Measurements from ENCODE around the gene IL1R2.

IL1R2 gene

GRCh38 chr2:102048465-102048864 is 56.7 kb downstream of the IL1R2 start:
- H3K4me1 Mint-ChIP-seq: peaks cover 8% of the 10 kb centered on the region
- DNase-seq (ENCODE audit: low spot score in 2 of 2) (no peak), ATAC-seq (no peak)
- no peak overlapping the region for H3K4me3 Mint-ChIP-seq
- H3K36me3 Mint-ChIP-seq: no peaks in the 10 kb centered on the region
- H3K9me3 Mint-ChIP-seq: no peaks in the 10 kb centered on the region
- H3K27ac Mint-ChIP-seq: no peak overlapping the region

- Mint-ChIP-seq H3K9me3 (no peaks in the 10 kb centered on the region), H3K4me3 (no peak overlapping the region), H3K36me3 (no peaks in the 10 kb centered on the region), H3K27ac (no peak overlapping the region), H3K4me1 (peaks cover under 1% of the 10 kb centered on the region)
- ATAC-seq (no peak), DNase-seq (ENCODE audit: low spot score in 2 of 2) (no peak)
Observed at GRCh38 chr2:102049756-102050443, 58.1 kb downstream of the IL1R2 start.

- Mint-ChIP-seq H3K9me3 (no peaks in the 10 kb centered on the region), H3K4me1 (no peaks in the 10 kb centered on the region), H3K4me3 (no peak overlapping the region), H3K27ac (no peak overlapping the region), H3K36me3 (no peaks in the 10 kb centered on the region)
- ATAC-seq: no peak
- DNase-seq (ENCODE audit: low spot score in 2 of 2): no peak
Observed at GRCh38 chr2:102050854-102051391, 59.2 kb downstream of the IL1R2 start.

DNA sequence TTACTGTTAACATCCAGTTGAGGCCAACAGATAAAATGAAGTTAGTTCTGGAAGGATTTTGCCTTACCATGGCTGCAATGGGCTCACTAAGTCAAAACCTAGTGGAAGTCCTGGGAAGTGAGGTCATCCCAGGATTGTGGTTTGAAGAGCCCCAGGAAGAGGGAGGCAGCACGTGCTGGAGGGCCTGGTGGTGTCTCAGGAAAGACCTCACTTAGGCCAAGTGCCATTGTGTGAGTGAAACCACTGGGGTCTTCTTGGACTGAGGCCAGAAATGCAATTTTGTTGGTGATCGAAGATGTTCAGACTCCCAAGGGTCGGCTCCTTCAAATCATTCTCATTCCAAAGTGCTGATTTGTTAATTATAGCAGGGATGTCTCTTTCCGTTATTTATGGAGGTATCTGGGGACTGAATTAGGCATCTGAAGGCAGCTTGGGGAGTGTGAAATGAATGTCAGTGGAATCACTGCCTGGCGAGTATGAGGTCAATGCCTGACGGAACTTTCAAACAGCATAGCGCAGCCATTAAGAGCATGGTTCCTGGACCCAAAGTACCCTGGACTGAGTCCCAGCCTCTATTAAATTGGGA is 60.0 kb downstream of the IL1R2 start:
- H3K4me1 Mint-ChIP-seq: no peaks in the 10 kb centered on the region
- no peak overlapping the region for H3K4me3 Mint-ChIP-seq
- no peak for ATAC-seq
- no peaks in the 10 kb centered on the region for H3K36me3 Mint-ChIP-seq
- H3K27ac Mint-ChIP-seq: no peak overlapping the region
- H3K9me3 Mint-ChIP-seq: no peaks in the 10 kb centered on the region
- no peak for DNase-seq (ENCODE audit: low spot score in 2 of 2)

GRCh38 chr2:102052365-102052764 is 60.6 kb downstream of the IL1R2 start:
- Mint-ChIP-seq H3K27ac (no peak overlapping the region), H3K4me3 (no peak overlapping the region), H3K4me1 (no peaks in the 10 kb centered on the region), H3K36me3 (no peaks in the 10 kb centered on the region), H3K9me3 (no peaks in the 10 kb centered on the region)
- DNase-seq (ENCODE audit: low spot score in 2 of 2) (no peak), ATAC-seq (peak; percentile 55)

DNA sequence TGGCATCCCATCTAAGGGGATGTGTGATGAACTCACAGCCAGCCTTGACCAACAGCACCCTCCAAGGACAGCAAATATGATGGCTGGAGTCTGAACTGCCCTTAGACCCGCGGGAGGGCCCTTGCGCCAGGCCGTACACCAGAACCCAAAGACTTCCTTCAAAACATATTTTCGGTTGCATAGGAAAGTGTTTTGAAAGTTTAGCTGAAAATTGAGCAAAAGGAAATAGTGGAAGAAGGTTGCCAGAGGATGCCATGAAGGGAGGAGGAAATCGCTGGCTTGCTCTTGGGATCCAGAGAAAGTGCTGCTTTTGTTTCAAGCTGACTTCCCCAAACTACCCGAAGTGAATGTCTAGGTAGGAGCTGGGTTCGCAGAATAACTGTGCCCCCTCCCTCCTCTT is 61.3 kb downstream of the IL1R2 start:
- Mint-ChIP-seq H3K4me3 (no peak overlapping the region), H3K4me1 (no peaks in the 10 kb centered on the region), H3K36me3 (no peaks in the 10 kb centered on the region), H3K9me3 (no peaks in the 10 kb centered on the region), H3K27ac (no peak overlapping the region)
- ATAC-seq (no peak), DNase-seq (ENCODE audit: low spot score in 2 of 2) (no peak)

- H3K4me3 Mint-ChIP-seq: no peak overlapping the region
- no peak for DNase-seq (ENCODE audit: low spot score in 2 of 2)
- H3K27ac Mint-ChIP-seq: no peak overlapping the region
- no peaks in the 10 kb centered on the region for H3K9me3 Mint-ChIP-seq
- H3K4me1 Mint-ChIP-seq: no peaks in the 10 kb centered on the region
- no peaks in the 10 kb centered on the region for H3K36me3 Mint-ChIP-seq
- ATAC-seq: no peak
Observed at GRCh38 chr2:102055346-102055990, 63.7 kb downstream of the IL1R2 start.

DNA sequence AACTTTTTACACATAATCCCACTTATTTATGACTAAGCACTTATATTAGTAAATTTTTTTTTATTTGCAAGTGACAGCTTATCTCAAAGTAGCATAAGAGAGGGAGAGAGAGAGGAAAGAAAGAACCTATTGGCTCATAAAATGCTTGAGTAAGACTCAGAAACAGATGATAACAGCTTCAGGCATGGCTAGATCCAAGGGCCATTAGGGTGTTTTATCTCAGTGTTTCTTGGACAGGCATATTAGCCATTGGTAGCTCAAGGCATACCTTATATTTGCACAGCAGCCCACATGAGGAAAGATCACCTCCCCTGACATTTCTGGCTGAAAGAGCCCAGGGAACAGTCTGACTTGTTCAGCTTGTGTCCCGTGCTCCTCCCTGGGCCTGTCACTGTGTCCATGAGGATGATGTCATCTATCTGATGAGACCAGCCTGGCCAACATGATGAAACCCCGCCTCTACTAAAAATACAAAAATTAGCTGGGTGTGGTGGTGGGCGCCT is 64.4 kb downstream of the IL1R2 start:
- Mint-ChIP-seq H3K9me3 (no peaks in the 10 kb centered on the region), H3K36me3 (no peaks in the 10 kb centered on the region), H3K4me3 (no peak overlapping the region), H3K27ac (no peak overlapping the region), H3K4me1 (no peaks in the 10 kb centered on the region)
- ATAC-seq: no peak
- DNase-seq (ENCODE audit: low spot score in 2 of 2): no peak

- Mint-ChIP-seq H3K4me3 (no peak overlapping the region), H3K9me3 (no peaks in the 10 kb centered on the region), H3K36me3 (no peaks in the 10 kb centered on the region), H3K27ac (no peak overlapping the region), H3K4me1 (peaks cover 10% of the 10 kb centered on the region)
- no peak for DNase-seq (ENCODE audit: low spot score in 2 of 2)
- ATAC-seq: peak; percentile 36
Observed at GRCh38 chr2:102057502-102058292, 65.9 kb downstream of the IL1R2 start.

GRCh38 chr2:102058293-102058833 is 66.6 kb downstream of the IL1R2 start:
- DNase-seq (ENCODE audit: low spot score in 2 of 2) (no peak), ATAC-seq (no peak)
- no peak overlapping the region for H3K4me3 Mint-ChIP-seq
- no peak overlapping the region for H3K27ac Mint-ChIP-seq
- peaks cover 17% of the 10 kb centered on the region for H3K4me1 Mint-ChIP-seq
- no peaks in the 10 kb centered on the region for H3K9me3 Mint-ChIP-seq
- no peaks in the 10 kb centered on the region for H3K36me3 Mint-ChIP-seq

DNA sequence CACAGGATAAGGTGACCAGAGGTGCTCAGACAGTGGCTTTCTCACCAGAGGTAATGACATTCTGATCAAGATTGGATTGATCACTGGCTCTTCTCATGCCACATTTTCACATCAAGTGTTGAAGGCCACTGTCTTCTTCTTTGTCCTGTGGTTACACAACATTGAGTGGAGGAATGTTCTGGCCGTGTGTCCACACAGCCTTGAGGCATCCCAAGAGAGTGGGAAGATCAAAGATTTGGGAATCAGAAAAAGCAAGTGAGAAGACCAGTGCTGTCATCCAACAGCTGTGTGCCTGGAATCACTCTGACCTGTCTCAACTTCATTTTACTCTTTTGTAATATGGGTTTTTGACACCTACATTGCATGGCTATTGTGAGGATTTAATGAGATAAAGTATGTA is 67.4 kb downstream of the IL1R2 start:
- H3K4me3 Mint-ChIP-seq: no peak overlapping the region
- H3K27ac Mint-ChIP-seq: no peak overlapping the region
- DNase-seq (ENCODE audit: low spot score in 2 of 2) (no peak), ATAC-seq (no peak)
- no peaks in the 10 kb centered on the region for H3K9me3 Mint-ChIP-seq
- H3K36me3 Mint-ChIP-seq: no peaks in the 10 kb centered on the region
- H3K4me1 Mint-ChIP-seq: peaks cover 25% of the 10 kb centered on the region

DNA sequence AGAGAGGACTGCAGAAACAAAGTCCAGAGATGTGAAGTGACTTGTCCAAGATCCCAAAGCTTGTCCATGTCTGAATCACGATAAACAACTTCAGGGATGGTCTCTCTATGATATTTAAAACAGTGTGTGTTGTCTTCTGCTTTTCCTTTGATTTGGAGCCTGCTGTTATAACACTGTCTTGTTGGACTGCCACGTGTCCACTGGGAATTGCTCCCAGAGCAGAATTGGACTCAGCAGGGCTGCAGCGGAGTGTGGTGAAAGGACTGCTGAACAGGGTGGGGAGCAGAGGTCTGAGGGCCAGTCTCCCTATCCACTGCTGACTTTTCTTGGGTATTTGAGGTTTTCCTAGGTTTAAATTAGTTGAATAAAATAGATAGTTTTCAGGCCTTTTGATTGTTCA is 68.3 kb downstream of the IL1R2 start:
- Mint-ChIP-seq H3K4me3 (no peak overlapping the region), H3K27ac (peak overlapping the region; percentile 34), H3K4me1 (peaks cover 34% of the 10 kb centered on the region), H3K9me3 (no peaks in the 10 kb centered on the region), H3K36me3 (no peaks in the 10 kb centered on the region)
- DNase-seq (ENCODE audit: low spot score in 2 of 2) (no peak), ATAC-seq (no peak)

- no peak for ATAC-seq
- H3K27ac Mint-ChIP-seq: no peak overlapping the region
- H3K36me3 Mint-ChIP-seq: no peaks in the 10 kb centered on the region
- H3K4me3 Mint-ChIP-seq: no peak overlapping the region
- DNase-seq (ENCODE audit: low spot score in 2 of 2): no peak
- H3K4me1 Mint-ChIP-seq: peaks cover 40% of the 10 kb centered on the region
- H3K9me3 Mint-ChIP-seq: no peaks in the 10 kb centered on the region
Observed at GRCh38 chr2:102060792-102061191, 69.0 kb downstream of the IL1R2 start.

DNA sequence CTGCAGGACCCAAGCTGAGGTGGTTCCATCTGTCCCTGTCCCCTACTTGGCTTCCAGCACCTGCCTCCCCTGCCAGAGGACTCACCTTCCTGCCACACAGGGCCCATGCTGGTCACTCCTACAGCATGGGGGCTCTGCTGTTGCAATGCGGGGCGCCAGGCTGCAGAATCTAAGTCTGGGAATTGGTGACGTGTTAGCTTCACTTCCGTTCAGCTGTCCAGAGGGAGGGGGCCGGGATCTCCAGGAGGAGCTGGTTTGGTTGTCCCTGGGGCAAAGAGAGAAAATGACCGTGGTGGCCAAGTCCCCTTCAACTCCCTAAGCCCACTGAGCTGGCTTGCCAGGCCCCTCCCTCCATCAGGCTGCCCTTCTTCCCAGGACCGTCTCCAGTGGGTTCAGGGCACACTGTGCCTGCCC is 69.5 kb downstream of the IL1R2 start:
- ATAC-seq (no peak), DNase-seq (ENCODE audit: low spot score in 2 of 2) (peak in 1 of 2 donors; percentile 49)
- peaks cover 3% of the 10 kb centered on the region for H3K9me3 Mint-ChIP-seq
- H3K4me3 Mint-ChIP-seq: no peak overlapping the region
- H3K36me3 Mint-ChIP-seq: no peaks in the 10 kb centered on the region
- H3K27ac Mint-ChIP-seq: no peak overlapping the region
- peaks cover 45% of the 10 kb centered on the region for H3K4me1 Mint-ChIP-seq
